ENCODE results near the gene FBLN2. TPM values are rescaled to one million over a fixed set of nuclear protein-coding genes. Genes with fewer than 3 reads are reported as not detected.

FBLN2 gene
- total RNA-seq, 1 donor from 2014 or later = 4.8 TPM

GRCh38 chr3:13577181-13578121, 28.5 kb downstream of the FBLN2 start:
- DNase-seq (ENCODE audit: low spot score) (no peak), ATAC-seq (no peak)

DNA sequence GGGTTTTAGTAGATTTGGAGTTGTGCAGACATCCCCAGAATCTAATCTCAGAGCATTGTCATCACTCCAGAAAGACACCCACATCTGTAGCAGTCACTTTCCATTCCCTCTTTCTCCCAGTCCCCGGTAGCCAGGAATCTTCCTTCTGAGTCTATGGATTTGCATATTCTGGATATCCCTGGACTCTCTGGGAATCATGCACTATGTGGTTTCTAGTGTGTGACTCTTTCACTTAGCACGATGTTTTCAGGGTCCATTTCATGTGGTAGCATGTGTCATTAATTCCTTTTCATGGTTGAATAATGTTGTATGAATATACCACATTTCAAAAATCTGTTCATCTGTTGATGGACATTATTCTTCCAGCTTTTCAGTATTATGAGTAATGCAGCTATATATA, 29.3 kb downstream of the FBLN2 start:
- no peak for DNase-seq (ENCODE audit: low spot score)
- no peak for ATAC-seq

DNA sequence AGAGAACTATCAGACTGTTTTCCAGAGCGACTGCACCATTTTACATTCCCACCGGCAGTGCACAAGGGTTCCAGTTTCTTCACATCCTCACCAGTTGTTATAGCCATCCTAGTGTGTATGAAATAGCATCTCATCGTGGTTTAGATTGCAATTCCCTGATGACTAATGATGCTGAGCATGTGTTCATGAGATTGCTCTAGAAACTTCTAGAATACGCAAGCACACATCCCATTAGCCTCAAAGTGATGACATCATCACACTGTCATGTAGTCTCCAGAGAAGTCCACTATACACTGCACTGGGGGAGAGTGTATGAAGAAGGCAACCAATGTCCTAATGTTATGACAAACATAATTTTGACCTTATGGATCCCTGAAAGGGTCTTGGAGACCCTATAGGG, 30.1 kb downstream of the FBLN2 start:
- DNase-seq (ENCODE audit: low spot score) (no peak), ATAC-seq (no peak)

DNA sequence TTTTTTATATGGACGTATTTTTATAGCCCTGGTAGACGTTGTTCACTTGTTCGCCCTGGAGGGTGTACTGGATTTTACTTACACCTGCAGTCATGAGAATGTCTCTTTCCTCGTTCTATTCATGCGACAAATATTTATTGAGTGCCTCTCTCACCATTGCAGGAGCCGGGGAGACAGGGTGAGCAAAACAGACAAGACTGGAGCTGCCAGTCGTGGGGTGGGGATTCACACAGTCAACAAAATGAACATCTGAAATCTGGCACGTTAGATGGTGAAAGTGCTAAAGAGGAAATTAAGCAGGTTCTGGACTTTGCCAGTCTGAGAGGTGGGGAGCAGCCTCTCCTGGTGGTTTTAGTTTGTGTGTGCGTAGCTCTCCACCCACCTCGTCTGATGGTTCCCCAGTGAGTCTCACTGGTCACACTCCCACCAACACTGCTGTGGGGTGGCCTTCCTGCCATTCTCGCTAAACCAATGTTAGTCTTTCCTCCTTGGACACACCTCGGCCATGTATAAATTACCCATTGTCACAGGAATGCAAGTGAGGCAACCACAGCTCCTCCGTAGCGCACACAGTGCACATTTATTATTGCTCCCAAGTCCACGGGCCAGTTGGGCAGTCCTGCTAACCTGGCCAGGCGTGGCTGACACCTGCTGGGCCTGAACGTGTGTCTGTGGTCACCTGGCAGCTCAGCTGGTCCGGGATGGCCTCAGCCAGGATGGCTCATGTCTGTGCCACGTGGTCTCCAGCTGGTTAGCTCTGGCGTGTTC, 31.5 kb downstream of the FBLN2 start:
- ATAC-seq (no peak), DNase-seq (ENCODE audit: low spot score) (no peak)

DNA sequence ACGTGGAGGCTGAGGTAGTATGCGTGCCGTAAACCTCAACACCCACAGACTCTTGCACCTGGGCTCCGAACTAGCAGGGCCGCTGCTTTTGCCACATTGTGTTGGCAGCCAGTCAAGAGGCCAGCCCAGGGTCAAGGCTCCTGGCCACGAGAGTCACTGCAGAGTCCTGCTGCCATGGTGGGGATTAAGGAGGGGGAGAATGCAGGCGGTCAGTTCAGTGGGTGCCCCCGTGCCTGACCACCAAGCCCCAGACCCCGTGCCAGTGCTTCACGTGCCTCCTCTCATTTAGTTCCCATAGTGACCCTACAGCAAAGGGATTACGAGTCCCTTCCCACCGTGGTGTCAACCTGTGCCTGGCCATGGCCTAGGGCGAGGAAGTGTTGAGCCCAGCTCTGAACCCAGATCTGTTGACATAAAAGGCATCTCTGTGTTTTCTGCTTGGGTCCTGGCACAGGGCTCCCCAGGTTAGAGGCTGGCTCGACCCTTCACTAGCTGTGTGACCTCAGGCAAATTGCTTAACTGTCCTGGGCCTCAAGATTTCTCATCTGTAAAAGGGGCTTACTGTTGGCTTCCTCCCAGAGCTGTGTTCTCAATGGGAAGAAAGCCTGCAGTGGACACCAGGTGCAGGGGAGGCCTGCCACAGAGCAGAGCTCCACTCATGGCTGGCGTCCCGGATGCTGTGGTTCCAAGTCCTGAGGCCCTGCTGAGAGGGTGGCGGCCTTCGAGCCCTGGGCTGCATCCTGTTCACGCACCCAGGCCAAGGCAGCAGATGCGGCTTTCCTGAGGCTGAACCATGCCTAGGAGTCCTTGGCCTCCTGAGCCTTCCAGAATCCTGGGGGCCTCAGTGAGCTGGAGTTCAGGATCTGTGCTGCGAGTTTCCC, 32.8 kb downstream of the FBLN2 start:
- DNase-seq (ENCODE audit: low spot score) = peak; percentile 61

GRCh38 chr3:13582366-13583250, 33.7 kb downstream of the FBLN2 start:
- no peak for DNase-seq (ENCODE audit: low spot score)
- no peak for ATAC-seq

More for the DNA sequence above, 32.8 kb downstream of the FBLN2 start:
- peak; percentile 75 for ATAC-seq

DNA sequence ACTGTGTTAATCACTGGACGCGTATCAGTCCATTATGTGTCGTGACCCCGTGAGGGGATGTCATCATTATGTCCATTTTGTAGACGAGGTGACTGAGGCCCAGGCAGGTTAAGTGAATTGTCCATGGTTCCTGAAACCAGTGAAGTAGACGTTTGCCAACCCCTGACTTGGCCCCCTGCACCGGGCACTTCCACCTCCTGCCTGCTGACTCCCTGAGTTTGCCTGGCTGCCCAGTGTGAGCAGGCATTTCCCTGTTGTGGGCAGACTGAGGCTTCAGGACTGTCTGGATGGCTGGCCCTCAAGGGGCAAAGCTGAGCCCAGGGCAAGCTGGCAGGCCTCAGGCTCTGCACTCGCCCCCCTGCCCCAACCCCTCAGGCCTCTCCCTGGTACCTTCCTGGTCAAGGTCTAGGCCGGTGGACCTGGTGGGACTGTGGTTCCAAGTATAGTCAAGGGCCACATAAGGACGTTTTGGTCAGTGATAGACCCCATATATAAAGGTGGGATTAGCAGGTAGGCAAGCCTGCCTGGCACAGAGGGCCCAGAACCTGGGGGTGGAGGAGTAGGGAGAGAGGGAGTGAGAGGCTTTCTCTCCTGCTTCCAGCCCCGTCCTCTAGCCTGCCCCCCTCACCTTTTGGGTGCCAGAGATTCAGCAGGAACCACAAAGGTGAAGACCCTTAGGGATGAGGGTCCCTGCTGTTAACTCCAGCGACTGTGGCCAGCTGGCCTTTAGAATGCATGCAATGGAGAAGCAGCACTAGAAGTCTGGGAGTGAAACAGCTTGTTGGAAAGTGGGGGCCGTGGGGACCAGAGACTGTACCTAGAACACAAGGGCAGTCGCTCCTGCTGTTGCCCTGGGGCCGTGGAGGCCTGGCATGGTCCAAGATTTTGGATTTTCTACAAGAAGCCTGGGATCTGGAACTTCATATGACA, 34.6 kb downstream of the FBLN2 start:
- ATAC-seq (no peak), DNase-seq (ENCODE audit: low spot score) (no peak)

DNA sequence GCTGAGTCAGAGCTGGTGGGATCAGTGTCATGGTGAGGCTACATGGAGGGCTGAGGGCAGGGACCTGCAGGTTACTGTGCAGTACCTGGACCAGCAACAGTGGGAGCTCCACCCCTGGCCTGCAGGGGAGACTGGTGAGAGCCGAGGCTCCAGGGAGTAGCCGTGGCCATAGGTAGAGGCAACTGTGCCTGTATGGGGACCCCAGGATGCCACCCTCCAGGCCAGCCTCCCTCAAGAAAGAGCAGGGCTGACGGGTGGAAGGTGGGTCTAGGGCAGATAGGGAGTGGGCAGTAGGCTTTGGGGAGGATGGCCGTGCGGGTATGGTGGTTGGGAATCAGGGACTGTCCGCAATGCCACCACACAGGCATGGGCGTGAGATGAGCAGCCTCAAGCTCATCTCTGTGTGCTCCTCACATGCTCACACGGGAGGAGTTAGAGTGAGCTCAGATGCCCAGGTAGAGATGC, 35.5 kb downstream of the FBLN2 start:
- DNase-seq (ENCODE audit: low spot score) (no peak), ATAC-seq (no peak)

- no peak for DNase-seq (ENCODE audit: low spot score)
These were observed 36.0 kb downstream of the FBLN2 start for GRCh38 chr3:13584901-13585300.

DNA sequence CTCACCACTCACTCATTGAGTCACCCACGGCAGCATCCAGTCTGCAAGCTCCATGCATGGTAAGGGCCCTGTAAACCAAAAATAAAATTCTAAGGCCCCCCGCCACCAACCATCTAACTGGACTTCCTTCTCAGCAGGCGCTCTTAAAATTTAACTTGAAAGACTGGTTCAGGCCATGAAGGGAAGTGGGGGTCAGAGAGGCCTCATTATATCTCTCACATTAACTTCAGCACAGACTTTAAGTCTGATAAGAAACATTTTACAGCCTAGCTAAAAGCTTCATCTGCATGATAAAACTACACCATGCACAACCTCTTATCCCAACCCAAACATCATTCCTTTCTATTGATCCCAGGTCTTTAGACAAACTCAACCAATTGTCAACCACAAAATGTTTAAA, 38.5 kb downstream of the FBLN2 start:
- DNase-seq (ENCODE audit: low spot score) (no peak), ATAC-seq (no peak)

More at GRCh38 chr3:13584901-13585300, 36.0 kb downstream of the FBLN2 start:
- no peak for ATAC-seq

DNA sequence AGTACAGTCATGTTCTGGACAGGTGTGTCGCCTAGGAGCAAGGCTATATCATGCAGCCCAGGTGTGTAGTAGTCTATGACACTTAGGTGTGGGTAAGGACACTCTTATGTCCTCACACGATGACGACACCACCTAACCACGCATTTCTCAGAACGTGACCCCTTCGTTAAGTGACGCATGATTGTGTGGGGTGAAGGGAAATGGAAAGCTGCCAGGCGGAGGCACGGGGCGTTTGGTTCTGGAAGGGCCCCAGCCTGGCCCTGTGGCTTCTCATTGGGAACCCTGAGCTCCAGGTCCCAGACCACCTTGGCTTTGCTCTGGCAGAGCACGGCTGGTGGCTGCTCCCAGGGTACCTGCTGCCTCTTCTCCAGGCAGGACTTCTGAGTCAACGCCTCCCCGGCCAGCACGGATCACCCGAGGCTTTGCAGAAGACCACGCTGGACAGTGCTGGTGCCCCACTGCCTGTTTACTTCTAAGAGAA, 39.3 kb downstream of the FBLN2 start:
- ATAC-seq (no peak), DNase-seq (ENCODE audit: low spot score) (no peak)

GRCh38 chr3:13588993-13589392, 40.1 kb downstream of the FBLN2 start:
- no peak for DNase-seq (ENCODE audit: low spot score)

DNA sequence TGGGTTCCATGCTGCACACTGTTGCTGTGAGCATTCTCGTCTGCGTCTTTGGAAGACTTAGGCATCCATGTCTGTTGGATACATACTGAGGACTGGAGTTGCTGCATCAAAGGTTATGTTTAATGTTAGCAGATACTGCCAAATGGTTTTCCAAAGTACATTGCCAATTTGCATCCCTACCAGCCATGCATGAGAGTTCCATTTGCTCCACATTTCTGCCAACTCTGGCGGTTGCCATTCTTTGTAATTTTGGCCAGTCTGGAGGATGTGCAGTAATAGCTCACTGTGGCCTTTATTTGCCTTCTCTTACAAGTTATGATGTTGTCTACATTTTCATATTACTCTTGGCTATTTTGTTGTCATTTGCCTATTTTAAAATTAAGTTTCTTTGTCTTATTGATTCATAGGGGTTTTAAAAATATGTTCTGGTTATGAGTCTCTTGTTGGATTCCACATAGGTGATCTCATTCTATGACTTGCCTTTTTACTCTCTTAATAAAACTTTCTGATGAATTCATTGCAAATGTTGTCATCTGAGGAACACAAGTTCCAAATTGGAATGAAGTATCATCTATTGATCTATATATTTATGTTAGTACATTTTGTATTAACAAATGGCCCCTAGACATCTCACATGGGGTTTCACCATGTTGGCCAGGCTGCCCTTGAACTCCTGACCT, 42.1 kb downstream of the FBLN2 start:
- DNase-seq (ENCODE audit: low spot score) (no peak), ATAC-seq (no peak)

More at GRCh38 chr3:13588993-13589392, 40.1 kb downstream of the FBLN2 start:
- no peak for ATAC-seq

DNA sequence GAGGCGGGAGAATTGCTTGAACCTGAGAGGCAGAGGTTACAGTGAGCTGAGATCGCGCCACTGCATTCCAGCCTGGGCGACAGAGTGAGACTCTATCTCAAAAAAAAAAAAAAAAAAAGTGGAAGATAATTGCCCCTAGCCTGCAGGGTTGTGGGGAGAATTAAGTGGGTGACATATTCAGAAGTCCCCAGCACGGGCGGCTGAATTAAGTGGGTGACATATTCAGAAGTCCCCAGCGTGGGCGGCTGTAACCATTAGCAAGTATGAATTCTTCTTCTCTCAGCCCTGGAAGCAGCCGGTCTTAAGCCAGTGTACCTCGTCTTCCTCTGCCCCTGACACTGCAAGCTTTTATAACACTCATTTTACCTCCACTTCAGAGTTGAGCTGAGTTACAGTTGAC, 44.7 kb downstream of the FBLN2 start:
- DNase-seq (ENCODE audit: low spot score) (no peak), ATAC-seq (no peak)

- ATAC-seq (no peak), DNase-seq (ENCODE audit: low spot score) (no peak)
These were observed 45.2 kb downstream of the FBLN2 start for GRCh38 chr3:13594146-13594545.

DNA sequence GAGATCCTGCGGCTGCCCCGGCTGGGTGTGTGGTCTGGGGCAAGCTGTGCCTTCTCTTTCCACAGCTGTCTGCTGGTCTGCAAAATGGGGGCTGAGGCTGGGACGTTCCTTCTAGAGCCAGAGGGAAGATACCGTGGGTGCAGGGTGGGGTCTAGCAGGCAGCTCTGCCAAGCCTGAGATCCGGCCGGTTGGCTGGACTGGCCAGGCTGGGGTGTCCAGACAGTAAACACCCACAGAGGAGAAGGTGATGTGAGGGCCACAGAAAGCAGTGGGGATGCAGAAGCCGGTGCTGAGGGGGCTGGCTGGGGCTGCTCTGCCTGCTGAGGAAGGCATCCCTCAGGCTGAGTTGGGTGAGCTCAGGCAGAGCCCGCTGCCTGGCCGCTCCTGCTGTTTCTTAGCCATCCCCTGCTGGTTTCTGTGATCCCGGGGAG, 46.1 kb downstream of the FBLN2 start:
- ATAC-seq = no peak
- DNase-seq (ENCODE audit: low spot score) = no peak

DNA sequence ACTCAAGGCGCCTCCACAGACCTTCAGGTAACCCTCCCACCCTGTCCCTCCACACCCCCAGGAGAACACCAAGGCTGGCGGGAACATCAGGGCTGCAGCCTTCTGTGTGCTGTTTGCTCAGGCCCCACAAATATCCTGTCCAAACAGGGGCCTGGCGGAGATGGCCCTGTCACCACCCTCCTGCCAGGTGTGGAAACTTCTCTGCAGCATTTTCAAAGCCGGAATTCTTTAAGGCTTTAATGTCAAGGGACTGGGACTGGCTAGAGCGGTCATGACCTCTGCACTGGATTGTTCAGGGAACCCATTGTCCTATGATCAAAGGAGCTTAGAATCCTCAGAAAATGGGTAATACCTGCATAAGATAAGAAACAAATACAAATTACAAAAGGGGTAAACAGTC, 46.6 kb downstream of the FBLN2 start:
- no peak for DNase-seq (ENCODE audit: low spot score)

More for the DNA sequence above, 46.6 kb downstream of the FBLN2 start:
- ATAC-seq = no peak
